Erythroblast (primary cell): ENCODE data around the gene CITED1.

Experiments used
- GATA1 ChIP-seq: IDR thresholded peaks from 2 replicates; pipeline ENCODE4 v1.6.1; 2011; ENCODE audit warnings: low read depth, mild to moderate bottlenecking, control low read depth, low read length, moderate library complexity
- POLR2A ChIP-seq: IDR thresholded peaks from 2 replicates; pipeline ENCODE4 v1.6.1; 2011; ENCODE audit warnings: mild to moderate bottlenecking, low read length

GRCh38 chrX:72301781-72302180 is 3.9 kb downstream of the CITED1 start:
- no peak for TF ChIP-seq POLR2A
- TF ChIP-seq GATA1 = no peak
